GM12865 (cell line): ENCODE results near the gene ZDHHC21.

Experiments used
- DNase-seq: peaks from one replicate; pipeline ENCODE4 v3.0.0; 2010; ENCODE audit warnings: low read depth
- H3K4me3 ChIP-seq: 2 replicates; pipeline ENCODE4 v1.5.1; 2011; ENCODE audit warnings: mild to moderate bottlenecking, low read depth, low read length, control low read depth
- TF ChIP-seq, protein P1 (sequence below): IDR thresholded peaks from 2 replicates; pipeline ENCODE4 v1.5.1; 2011; ENCODE audit warnings: low read length, control low read depth, low read depth, inconsistent platforms; ENCODE audit not compliant: insufficient read depth; ENCODE audit errors: missing control alignments

The ZDHHC21 gene

GRCh38 chr9:14722391-14723035 lies 29.3 kb upstream of the ZDHHC21 start, which contains the start of gene CER1:
Gene CER1 (minus strand): TSS chr9:14722733. CDS start chr9:14722672, 61 bp downstream.
- TF ChIP-seq, protein P1, sequence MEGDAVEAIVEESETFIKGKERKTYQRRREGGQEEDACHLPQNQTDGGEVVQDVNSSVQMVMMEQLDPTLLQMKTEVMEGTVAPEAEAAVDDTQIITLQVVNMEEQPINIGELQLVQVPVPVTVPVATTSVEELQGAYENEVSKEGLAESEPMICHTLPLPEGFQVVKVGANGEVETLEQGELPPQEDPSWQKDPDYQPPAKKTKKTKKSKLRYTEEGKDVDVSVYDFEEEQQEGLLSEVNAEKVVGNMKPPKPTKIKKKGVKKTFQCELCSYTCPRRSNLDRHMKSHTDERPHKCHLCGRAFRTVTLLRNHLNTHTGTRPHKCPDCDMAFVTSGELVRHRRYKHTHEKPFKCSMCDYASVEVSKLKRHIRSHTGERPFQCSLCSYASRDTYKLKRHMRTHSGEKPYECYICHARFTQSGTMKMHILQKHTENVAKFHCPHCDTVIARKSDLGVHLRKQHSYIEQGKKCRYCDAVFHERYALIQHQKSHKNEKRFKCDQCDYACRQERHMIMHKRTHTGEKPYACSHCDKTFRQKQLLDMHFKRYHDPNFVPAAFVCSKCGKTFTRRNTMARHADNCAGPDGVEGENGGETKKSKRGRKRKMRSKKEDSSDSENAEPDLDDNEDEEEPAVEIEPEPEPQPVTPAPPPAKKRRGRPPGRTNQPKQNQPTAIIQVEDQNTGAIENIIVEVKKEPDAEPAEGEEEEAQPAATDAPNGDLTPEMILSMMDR: no peak
- H3K4me3 ChIP-seq: no peak within 1 kb of the TSS
- no peak for DNase-seq

- no peak overlapping the region for H3K4me3 ChIP-seq
- TF ChIP-seq, protein P1: no peak
- no peak for DNase-seq
These were observed 26.1 kb upstream of the ZDHHC21 start for GRCh38 chr9:14719231-14719923.

DNA sequence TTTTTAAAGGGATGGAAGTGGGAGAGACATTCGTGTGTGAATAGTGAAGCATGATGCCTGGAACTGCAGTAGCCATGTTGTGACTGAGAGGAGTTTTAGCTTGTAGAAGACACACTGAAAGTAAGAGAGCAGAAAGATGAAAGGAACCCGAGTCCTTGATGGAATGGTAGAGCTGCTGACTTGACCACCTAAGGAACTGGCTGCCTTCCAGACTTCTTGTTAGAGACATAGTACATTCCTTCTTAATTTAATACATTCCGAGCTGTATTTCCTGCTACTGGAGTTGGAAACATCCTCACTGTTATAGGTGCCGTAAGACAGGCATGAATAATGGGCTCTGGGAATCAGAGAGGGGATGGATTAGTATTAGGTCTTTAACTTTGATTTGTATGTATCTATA lies 21.9 kb upstream of the ZDHHC21 start:
- TF ChIP-seq, protein P1: no peak
- DNase-seq: no peak

GRCh38 chr9:14713187-14713767 lies 20.0 kb upstream of the ZDHHC21 start:
- no peak for DNase-seq
- TF ChIP-seq, protein P1: no peak
- H3K4me3 ChIP-seq: no peak overlapping the region

More for the DNA sequence above, 21.9 kb upstream of the ZDHHC21 start:
- H3K4me3 ChIP-seq: no peak overlapping the region

DNA sequence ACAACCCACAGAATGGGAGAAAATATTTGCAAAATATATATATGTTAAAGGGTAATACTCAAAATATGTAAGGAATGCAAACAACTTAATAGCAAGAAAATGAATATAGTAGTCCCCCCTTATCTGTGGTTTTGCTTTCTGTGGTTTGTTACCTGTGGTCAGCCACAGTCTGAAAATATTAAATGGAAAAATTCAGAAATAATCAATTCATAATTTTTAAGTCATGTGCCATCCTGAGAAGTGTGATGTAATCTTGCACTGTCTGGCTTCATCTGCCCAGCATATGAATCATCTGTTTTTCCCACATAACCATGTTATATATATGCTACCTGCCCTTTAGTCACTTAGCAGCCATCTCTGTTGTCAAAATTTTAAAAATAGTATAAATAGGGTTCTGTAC lies 17.6 kb upstream of the ZDHHC21 start:
- DNase-seq: no peak
- TF ChIP-seq, protein P1: no peak
- no peak overlapping the region for H3K4me3 ChIP-seq

DNA sequence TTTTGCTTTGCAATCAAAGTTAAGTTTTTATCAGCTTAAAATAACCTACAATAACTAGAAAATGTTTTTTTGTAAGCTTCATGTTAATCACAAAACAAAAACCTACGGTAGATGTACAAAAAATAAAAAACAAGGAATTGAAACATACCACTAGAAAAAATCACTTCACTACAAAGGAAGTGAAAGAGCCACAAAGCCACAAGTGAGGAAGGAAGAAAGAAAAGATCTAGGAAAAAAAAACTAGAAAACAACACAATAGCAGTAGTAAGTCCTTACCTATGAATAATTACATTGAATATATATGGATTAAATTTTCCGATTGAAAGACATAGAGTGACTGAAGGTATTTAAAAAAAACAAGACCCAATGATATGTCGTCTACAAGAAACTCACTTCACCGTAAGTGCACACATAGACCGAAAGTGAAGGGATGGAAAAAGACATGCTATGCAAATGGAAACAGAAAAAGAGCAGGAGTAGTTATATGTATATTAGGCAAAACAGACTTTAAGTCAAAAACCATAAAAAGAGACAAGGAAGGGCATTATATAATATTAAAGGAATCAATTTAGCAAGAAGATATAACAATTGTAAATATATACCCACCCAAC lies 13.4 kb upstream of the ZDHHC21 start:
- TF ChIP-seq, protein P1: no peak
- H3K4me3 ChIP-seq: no peak overlapping the region
- DNase-seq: no peak
